RCC 7860 (cell line): Measurements from ENCODE around the gene ACTR1B.
A peak's percentile ranks its signal among the peaks of the same experiment; 100 is the strongest.
"Not testable (repeated sequence)": the region's sequence is repeated elsewhere in the genome, so short reads cannot be mapped to it uniquely, and the experiment has no call there.

Experiments
- DNase-seq: peaks from one replicate; pipeline ENCODE4 v3.0.0-alpha.2; 2015; ENCODE audit warnings: low spot score
- FAIRE-seq: peaks from 2 replicates; lab custom pipeline; 2012; peaks lifted over from hg19 to GRCh38; lab: Jason Lieb, UNC

ACTR1B gene

GRCh38 chr2:97663962-97664635, at the start of gene ACTR1B:
Gene ACTR1B (minus strand): TSS chr2:97664044. CDS start chr2:97663890, 154 bp downstream.
- FAIRE-seq (peak; percentile 73), DNase-seq (peak; percentile 97)

DNA sequence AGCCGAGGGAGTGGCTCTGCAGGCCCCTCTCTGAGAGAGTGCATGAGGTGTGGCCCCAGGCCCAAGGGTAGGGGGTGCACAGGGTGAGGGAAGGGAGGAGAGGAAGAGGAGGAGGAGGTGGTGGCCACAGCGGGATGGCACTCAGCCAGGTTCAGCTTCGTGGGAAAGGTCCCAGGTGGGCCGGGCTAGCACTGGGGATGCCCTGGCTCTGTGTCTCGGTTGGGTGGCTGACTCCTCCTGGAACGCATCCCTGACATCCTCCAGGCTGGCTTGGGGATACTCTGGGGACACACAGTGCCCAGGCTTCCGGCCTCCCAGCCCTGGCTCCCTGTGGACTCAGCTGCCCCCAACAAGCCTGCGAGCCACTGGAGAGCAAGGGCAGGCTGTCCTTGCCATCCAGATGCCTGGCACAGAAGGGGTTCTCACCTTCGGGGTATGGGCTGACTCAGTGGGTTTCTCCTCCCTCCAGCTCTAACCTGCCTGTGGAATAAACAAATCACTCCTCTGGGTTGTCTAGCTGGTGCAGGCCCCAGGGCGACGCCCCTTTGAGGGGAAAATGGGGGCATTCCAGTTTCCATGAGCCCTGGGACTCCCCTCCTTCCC, 49.0 kb upstream of the ACTR1B start:
- DNase-seq (no peak), FAIRE-seq (no peak)

DNA sequence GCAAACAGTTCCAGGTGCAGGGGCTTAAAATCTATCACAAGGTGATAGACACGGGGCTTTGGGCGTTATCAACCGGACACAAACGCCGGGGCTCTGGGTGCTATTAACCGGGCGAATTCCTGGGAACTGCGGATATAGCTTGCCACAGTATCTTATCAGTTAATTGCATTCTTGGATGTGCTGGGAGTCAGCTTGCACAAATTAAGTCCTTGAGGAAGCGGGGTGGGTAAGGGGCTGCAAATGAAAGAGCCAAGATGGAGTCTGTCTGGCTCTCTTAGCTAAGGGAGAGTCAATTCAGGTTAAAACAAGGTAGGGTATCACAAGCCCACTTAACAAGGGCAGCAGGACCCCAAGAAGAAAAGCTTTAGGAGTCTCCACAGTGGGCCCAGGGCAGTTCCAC, 48.3 kb upstream of the ACTR1B start:
- not testable (repeated sequence) for DNase-seq, FAIRE-seq

DNA sequence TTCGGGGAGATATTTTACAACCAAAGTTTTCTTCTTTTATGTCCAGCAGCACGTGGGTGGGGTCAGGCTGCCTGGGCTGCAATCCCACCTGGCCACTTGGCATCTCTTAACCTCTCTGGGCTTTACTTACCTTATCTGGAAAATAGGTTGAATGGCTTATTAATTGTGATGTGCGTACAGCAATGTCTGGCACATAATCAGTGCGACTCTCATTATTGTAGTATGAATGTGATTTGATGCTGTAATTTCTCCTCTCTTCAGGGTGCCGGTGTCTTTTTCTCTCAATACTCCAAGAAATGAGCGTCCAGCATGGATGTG, 47.5 kb upstream of the ACTR1B start:
- no peak for FAIRE-seq
- no peak for DNase-seq

DNA sequence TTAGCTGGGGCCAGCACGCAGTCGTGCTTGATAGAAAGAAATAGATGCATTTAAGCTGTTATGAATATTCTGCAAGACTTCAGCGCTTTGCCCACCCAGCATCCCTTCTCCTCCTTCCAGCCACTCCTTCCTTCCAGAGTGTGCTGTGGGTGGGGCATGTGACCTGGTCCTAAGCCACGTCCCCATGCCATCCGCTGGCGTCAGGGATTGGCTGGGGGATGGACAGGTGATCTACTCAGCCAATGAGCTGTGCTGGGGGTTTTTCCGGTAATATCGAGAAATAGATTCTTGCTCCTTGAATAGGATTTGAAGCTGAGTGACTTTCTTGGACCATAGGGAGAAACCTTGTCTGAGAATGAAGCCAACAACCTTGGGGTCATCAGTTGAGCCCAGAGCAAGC, 44.8 kb upstream of the ACTR1B start:
- no peak for DNase-seq
- FAIRE-seq = no peak

GRCh38 chr2:97708048-97708380, 44.2 kb upstream of the ACTR1B start:
- FAIRE-seq (no peak), DNase-seq (no peak)

DNA sequence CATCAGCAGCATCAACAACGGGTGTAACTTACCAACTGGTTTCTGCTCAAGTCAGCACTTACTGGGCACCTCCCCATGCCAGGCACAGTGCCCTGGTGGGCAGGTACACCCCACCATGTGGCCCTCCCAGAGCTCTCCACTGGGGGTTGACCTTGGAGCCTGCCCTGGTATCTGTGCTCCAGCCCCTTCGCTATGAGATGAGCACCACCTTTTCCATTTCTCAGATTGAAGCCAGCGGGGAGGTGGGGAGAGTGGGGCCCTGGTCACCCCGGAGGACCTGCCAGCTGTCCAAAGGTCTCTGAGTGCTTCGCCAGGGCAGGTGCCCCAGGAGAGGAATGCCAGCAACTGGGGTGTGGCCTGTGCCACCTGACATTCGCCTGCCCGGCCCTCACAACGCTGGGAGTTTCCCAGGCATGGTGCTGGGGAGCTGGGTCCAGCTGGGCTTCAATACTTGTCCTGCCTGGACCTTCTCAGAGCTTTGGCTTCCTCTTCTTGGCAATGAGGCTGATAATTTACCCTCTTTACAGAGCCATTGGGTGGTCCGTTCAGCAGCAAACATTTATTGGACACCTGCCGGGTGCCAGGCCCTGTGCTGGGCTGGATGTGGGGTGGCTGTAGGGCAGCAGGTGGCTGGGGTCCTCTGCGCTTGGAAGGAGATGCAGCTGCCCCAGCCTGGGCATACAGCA, 43.7 kb upstream of the ACTR1B start:
- DNase-seq (no peak), FAIRE-seq (no peak)

- FAIRE-seq (no peak), DNase-seq (no peak)
Measured at GRCh38 chr2:97706708-97707345, 43.0 kb upstream of the ACTR1B start.

GRCh38 chr2:97706112-97706511, 42.3 kb upstream of the ACTR1B start:
- no peak for DNase-seq
- FAIRE-seq = no peak

GRCh38 chr2:97704989-97705388, 41.1 kb upstream of the ACTR1B start:
- no peak for DNase-seq
- FAIRE-seq = no peak

DNA sequence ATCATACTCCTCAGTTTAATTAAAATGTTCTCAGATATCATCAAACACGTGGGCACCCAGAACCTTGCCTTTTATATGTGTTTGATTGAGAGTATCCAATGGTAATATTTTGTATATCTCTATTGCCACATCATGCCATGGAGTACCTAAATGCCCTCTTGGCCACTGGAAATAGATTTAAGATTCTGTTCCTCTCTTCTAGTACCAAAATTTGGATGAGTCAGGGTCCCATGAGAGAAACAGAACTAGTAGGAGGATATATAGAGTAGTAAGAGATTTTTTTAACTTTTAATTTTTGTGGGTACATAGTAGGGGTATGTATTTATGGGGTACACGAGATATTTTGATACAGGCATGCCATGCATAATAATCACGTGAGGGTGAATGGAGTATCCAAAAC, 39.9 kb upstream of the ACTR1B start:
- FAIRE-seq (no peak), DNase-seq (no peak)

DNA sequence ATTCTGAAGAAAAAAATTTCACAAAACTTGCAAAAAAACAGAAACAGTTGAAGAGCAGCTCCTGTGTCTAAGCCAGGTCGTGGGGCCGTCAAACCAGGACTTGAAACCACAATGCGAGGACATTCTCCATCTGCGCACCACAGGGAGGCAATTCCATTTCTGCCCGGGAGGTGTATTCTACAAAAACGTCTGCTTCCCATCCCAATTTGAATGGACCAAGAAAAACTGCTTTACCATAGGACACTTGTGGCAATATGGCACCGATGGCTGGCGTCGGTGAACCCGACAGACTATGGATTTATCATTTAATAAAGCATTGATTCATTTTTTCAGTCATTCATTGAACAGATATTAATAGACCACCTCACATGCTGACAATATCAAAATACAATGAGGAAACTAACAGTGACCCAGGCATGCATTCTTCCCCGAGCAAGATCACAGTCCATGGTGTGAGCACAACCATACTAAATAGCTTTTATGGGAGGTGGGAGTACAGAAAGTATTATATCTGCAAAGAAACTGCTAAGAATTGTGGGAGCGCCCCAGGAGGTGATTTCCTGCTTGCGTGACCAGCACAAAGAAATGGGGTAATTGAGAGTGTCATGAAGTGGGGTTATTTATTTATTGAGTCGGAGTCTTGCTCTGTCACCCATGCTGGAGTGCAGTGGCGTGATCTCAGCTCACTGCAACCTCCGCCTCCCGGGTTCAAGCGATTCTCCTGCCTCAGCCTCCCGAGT, 39.1 kb upstream of the ACTR1B start:
- DNase-seq = no peak
- no peak for FAIRE-seq

- FAIRE-seq = no peak
- no peak for DNase-seq
Measured at GRCh38 chr2:97701851-97702465, 38.1 kb upstream of the ACTR1B start.

DNA sequence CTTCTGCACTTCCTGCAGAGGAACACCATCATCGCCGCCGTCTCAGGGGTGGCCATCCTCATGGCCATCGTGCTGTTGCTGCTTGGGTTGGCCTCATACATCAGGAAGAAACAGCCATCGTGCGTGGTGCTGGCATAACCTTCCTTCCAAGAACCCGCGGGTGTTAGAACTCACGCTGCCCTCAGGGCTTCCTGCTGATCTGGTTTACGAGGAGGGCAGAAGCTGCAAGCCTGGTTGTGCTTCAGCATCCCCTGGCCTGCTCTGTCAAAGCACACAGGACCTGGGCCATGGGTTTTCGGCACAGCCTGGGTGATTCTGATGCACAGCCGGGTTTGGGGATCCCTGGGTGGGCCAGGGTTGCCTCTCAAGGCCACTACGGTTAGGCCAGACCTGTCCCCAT, 37.3 kb upstream of the ACTR1B start:
- DNase-seq = no peak
- FAIRE-seq = no peak

- DNase-seq (peak; percentile 24), FAIRE-seq (no peak)
Measured at GRCh38 chr2:97699765-97700444, 36.1 kb upstream of the ACTR1B start.

GRCh38 chr2:97698530-97698929, 34.7 kb upstream of the ACTR1B start:
- FAIRE-seq (no peak), DNase-seq (no peak)

DNA sequence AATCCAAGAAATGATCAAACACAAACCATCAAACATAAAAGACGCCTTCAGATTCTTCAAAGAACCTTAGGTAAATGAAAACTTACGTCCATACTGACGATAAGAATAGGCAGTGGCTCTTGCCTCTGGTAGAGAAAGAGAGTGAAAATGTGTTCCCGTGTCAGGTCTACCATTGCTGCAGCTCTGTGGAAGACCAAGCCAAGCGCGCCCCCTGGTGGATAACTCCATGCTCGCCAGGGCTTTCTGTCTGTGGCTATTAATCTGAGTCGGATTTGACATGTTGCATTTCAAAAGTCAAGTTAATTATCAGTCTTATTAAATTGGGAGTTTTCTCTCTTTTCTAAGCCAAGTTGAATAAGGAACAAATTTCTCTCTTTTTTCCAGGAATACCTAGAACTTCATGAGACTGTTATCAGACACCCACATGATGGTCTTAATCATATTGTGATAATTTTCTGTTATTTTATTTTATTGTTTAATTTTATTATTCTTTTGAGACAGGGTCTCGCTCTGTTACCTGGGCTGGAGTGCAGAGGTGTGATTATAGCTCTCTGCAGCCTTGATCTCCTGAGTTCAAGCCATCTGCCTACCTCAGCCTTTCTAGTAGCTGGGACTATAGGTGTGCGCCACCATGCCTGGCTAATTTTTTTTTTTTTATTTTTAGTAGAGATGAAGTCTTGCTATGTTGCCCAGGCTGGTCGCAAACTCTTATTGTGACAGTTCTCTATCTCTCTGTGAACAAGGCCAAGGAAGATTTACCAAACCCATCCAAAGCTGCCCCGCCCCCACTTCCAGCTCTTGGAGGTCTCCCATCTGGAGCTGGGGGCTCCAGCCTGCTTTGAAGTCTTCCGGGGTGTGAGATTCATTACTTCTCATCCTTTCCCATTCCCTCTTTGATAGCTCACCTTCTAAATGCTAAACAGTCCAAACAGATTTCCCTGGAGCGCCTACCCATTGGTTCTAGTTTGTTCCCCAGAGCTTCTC, 33.7 kb upstream of the ACTR1B start:
- DNase-seq (peak; percentile 55), FAIRE-seq (peak; percentile 67)

- DNase-seq (no peak), FAIRE-seq (no peak)
Measured at GRCh38 chr2:97695744-97696143, 31.9 kb upstream of the ACTR1B start.

- no peak for FAIRE-seq
- peak; percentile 34 for DNase-seq
Measured at GRCh38 chr2:97693476-97693875, 29.6 kb upstream of the ACTR1B start.
